ENCODE measurements around the gene REV1. TPM values are rescaled to one million over a fixed set of nuclear protein-coding genes. Genes with fewer than 3 reads are reported as not detected.

The REV1 gene
- total and polyA plus RNA-seq, 2 of the 8 experiments (the other 6 are each of a cell fraction or from before 2014, with no cell fraction given), result 16.6 to 34.3 TPM

- TF ChIP-seq CHD7 (IDR thresholded peaks at IDR 0.05; ENCODE audit: insufficient replicate concordance, low read length) (no peak), TBP (IDR thresholded peaks at IDR 0.05; ENCODE audit: low read depth, low read length) (no peak), E2F6 (IDR thresholded peaks at IDR 0.05) (no peak)
These were observed 52.9 kb downstream of the REV1 start (continued) for GRCh38 chr2:99436874-99437273.

Data from H1 (cell line).